Mucosa of descending colon (tissue), 3 donors: ENCODE measurements around the gene SYNJ2. TPM values are rescaled to one million over a fixed set of nuclear protein-coding genes. Genes with fewer than 3 reads are reported as not detected.

Experiments used
- ATAC-seq: fragments of 200-7000 bp; cut with Tn5 transposase; one replicate; pipeline ENCODE4 v1.9.1; 2020; ENCODE audit warnings: mild to moderate bottlenecking, moderate library complexity
- DNase-seq, 3 donors: peaks; one replicate each; pipeline ENCODE4 v3.0.0-alpha.2; 2020
- H3K36me3 ChIP-seq: fragments of 200-600 bp; one replicate; pipeline ENCODE4 v1.8.0; 2021; ENCODE audit warnings: low read depth, mild to moderate bottlenecking
- H3K4me1 ChIP-seq: fragments of 200-600 bp; one replicate; pipeline ENCODE4 v1.8.0; 2021; ENCODE audit warnings: low read depth, mild to moderate bottlenecking
- H3K4me3 ChIP-seq: fragments of 200-600 bp; one replicate; pipeline ENCODE4 v1.8.0; 2021; ENCODE audit warnings: mild to moderate bottlenecking
- H3K9me3 ChIP-seq: fragments of 200-600 bp; one replicate; pipeline ENCODE4 v1.8.0; 2021; ENCODE audit warnings: mild to moderate bottlenecking
- CTCF ChIP-seq: fragments of 200-600 bp; IDR thresholded peaks from one replicate; pipeline ENCODE4 v1.8.0; 2022; ENCODE audit warnings: antibody characterized with exemption, mild to moderate bottlenecking
- intact Hi-C, 2 donors: fragments of 100-400 bp; cut with DNase I in 1 of 2; cut with micrococcal nuclease in 1 of 2; formaldehyde crosslinking; loops; one replicate each; pipeline versions ENCODE4 v1.11.0 to v1.11.1; 2022; cut with DNase I, micrococcal nuclease
- total RNA-seq, 3 donors: library from RNA; stranded (reverse); fragmentation: NEBNext Ultra II Directional in 2 of 3; extraction: Animal tissue kit (Norgen Biotek cat#: 25700) in 2 of 3; gene quantifications; one replicate each; pipeline versions ENCODE4 v1.2.1 to v1.2.4, GENCODE V29; 2021 to 2023
- donor health status: DM: no; HTN: no; CAD: no; lungs with moderate emphysema.
- donor health status: DM: no; HTN: no; CAD: no.
- donor health status: DM: no; HTN: yes; CAD: no.

Gene SYNJ2
- total RNA-seq, 3 donors from 2014 or later = 28.3 to 45.9 (median 39.6) TPM

GRCh38 chr6:158121335-158121734 lies 139.7 kb downstream of the SYNJ2 start:
- TF ChIP-seq CTCF = no peak
- peaks cover 4% of the 10 kb centered on the region for H3K4me1 ChIP-seq
- H3K4me3 ChIP-seq = no peak overlapping the region
- intact Hi-C loops = no loop called here
- H3K36me3 ChIP-seq = no peaks in the 10 kb centered on the region
- DNase-seq (no peak), ATAC-seq (no peak)
- H3K9me3 ChIP-seq = no peaks in the 10 kb centered on the region

GRCh38 chr6:158122048-158122447 lies 140.4 kb downstream of the SYNJ2 start:
- intact Hi-C loops = no loop called here
- ATAC-seq = peak; percentile 95
- Histone ChIP-seq H3K36me3 (no peaks in the 10 kb centered on the region), H3K4me1 (peaks cover 4% of the 10 kb centered on the region), H3K4me3 (no peak overlapping the region), H3K9me3 (no peaks in the 10 kb centered on the region)
- no peak for TF ChIP-seq CTCF
- peak in 1 of 3 donors; percentile 21 for DNase-seq

GRCh38 chr6:158124288-158124687 lies 142.6 kb downstream of the SYNJ2 start:
- peaks cover 4% of the 10 kb centered on the region for H3K4me1 ChIP-seq
- DNase-seq = no peak
- H3K36me3 ChIP-seq = no peaks in the 10 kb centered on the region
- H3K4me3 ChIP-seq = no peak overlapping the region
- intact Hi-C loops = no loop called here
- no peaks in the 10 kb centered on the region for H3K9me3 ChIP-seq
- no peak for TF ChIP-seq CTCF
- ATAC-seq = no peak

- intact Hi-C loops = no loop called here
- TF ChIP-seq CTCF = no peak
- Histone ChIP-seq H3K4me1 (peaks cover 4% of the 10 kb centered on the region), H3K36me3 (no peaks in the 10 kb centered on the region), H3K4me3 (no peak overlapping the region), H3K9me3 (no peaks in the 10 kb centered on the region)
- ATAC-seq = no peak
- DNase-seq = no peak
Measured at GRCh38 chr6:158125271-158125670, 143.6 kb downstream of the SYNJ2 start.

GRCh38 chr6:158131926-158132325 lies 150.3 kb downstream of the SYNJ2 start:
- intact Hi-C loops = no loop called here
- DNase-seq (no peak), ATAC-seq (peak; percentile 22)
- Histone ChIP-seq H3K9me3 (no peaks in the 10 kb centered on the region), H3K4me1 (no peaks in the 10 kb centered on the region), H3K36me3 (no peaks in the 10 kb centered on the region), H3K4me3 (no peak overlapping the region)
- TF ChIP-seq CTCF = no peak

GRCh38 chr6:158142789-158143188 lies 161.1 kb downstream of the SYNJ2 start:
- no peaks in the 10 kb centered on the region for H3K36me3 ChIP-seq
- TF ChIP-seq CTCF = no peak
- no peak for DNase-seq
- H3K4me1 ChIP-seq = no peaks in the 10 kb centered on the region
- H3K4me3 ChIP-seq = no peak overlapping the region
- H3K9me3 ChIP-seq = no peaks in the 10 kb centered on the region
- intact Hi-C loops = no loop called here
- ATAC-seq = peak; percentile 59
